ENCODE data around the gene HS6ST3. TPM values are rescaled to one million over a fixed set of nuclear protein-coding genes. Genes with fewer than 3 reads are reported as not detected.

The HS6ST3 gene
- total and polyA plus RNA-seq, 2 experiments from 2014 or later: 2.2 to 2.7 TPM

DNA sequence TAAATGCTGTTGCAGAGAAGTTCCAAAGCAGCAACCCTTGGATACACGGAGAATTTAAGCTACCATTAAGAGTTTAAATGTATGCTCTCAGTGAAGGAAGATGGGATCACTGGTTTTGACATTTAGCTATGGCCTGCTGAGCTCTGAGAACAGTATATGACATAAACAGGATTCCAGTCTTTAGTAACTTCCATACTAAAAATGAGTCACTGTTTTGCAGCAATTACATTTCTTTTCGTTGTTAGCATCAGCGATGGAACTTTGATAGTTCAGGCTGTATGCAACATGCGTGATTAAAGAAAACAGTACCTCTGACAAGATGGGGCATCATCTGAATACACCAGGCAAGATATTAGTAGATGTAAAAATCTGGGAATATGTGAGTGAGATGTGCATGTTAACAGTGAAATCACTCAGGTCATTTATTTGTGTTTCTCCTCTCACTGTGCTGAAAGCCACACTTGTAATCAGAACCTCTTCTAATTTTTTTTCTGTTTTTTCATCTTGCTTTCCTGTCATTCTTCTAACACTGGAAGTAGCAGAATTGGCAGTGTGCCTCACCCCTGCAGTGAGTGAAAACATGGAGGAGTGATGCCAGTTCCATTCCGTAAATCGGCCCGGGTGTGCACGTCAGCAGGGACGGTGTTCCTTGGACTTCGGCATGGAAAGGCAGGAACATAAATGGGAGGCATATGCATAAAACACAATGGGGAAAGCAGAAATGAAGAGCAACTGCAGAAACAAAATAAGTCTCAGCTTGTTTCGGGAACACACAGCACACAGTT lies 542.8 kb downstream of the HS6ST3 start:
- no peaks in the 10 kb centered on the region for H3K79me2 ChIP-seq

DNA sequence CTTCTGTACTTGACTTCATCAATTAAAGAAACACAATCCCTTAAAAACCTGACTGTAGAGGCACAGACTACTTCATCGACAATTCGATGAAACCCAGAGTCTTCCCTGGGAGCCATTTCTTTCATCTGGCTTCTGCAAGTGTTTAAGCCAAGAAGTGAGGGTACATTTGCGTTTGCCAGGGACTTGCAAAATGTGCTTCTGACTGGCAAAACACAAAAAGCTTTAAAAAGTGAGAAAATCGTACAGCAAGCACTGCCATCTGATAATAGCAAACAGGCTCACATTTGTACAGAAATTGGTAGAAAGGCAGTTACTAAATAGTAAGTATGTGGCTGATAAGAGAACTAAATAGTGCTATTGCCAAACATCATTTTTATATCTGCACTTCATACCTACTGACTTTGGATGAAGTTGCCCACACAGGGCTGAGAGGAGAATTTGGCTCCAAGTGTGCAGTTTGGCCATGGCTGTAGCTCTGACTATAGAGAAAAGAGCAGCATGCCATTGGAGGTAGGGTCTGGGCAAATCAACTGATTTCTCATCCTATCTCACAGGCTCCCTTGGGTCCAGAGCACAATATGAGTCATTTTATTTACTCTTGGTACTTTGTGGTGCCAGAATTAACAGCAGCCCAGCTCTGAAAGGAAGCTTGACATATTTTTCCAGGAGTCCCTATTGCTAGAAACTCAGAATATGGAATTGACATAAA lies 546.2 kb downstream of the HS6ST3 start:
- TF ChIP-seq CTCF (IDR thresholded peaks at IDR 0.05; ENCODE audit: poor library complexity) (no peak), EZH2 (IDR thresholded peaks at IDR 0.05; ENCODE audit: borderline replicate concordance) (no peak), EZH2phosphoT487 (IDR thresholded peaks at IDR 0.05; ENCODE audit: low read depth, severe bottlenecking, unreplicated experiment) (no peak)
- WGBS (ENCODE audit: low lambda C conversion rate, missing lambda C conversion rate): 87% methylated on average over 4 of the region's 4 CpGs

More for the DNA sequence above, 542.8 kb downstream of the HS6ST3 start:
- no peak for TF ChIP-seq CTCF (IDR thresholded peaks at IDR 0.05; ENCODE audit: poor library complexity)
- TF ChIP-seq EZH2 (IDR thresholded peaks at IDR 0.05; ENCODE audit: borderline replicate concordance): no peak
- no peak for TF ChIP-seq EZH2phosphoT487 (IDR thresholded peaks at IDR 0.05; ENCODE audit: low read depth, severe bottlenecking, unreplicated experiment)
- H3K9me2 ChIP-seq (replicated peaks; ENCODE audit: insufficient read depth): no peaks in the 10 kb centered on the region
- H3K4me3 ChIP-seq: no peak overlapping the region
- DNase-seq (ENCODE audit: low spot score): no peak
- no peaks in the 10 kb centered on the region for H3K36me3 ChIP-seq (replicated peaks; ENCODE audit: insufficient read depth, low read depth)
- no peak overlapping the region for H3K4me2 ChIP-seq
- H3K27me3 ChIP-seq: no peaks in the 10 kb centered on the region
- no peak overlapping the region for H2AFZ ChIP-seq
- H3K9me3 ChIP-seq (ENCODE audit: low read depth): no peaks in the 10 kb centered on the region
- H3K4me1 ChIP-seq (ENCODE audit: insufficient read depth): peaks cover 5% of the 10 kb centered on the region
- H4K20me1 ChIP-seq (ENCODE audit: insufficient read depth, poor library complexity, severe bottlenecking): no peaks in the 10 kb centered on the region
- WGBS (ENCODE audit: low lambda C conversion rate, missing lambda C conversion rate): 94% methylated on average over 11 of the region's 11 CpGs
- no peak overlapping the region for H3K27ac ChIP-seq

GRCh38 chr13:96637039-96637438 lies 547.1 kb downstream of the HS6ST3 start:
- DNase-seq (ENCODE audit: low spot score): no peak

More for the DNA sequence above, 546.2 kb downstream of the HS6ST3 start:
- Histone ChIP-seq H3K9me2 (replicated peaks; ENCODE audit: insufficient read depth) (no peaks in the 10 kb centered on the region), H3K27ac (no peak overlapping the region), H3K9me3 (ENCODE audit: low read depth) (no peaks in the 10 kb centered on the region), H4K20me1 (ENCODE audit: insufficient read depth, poor library complexity, severe bottlenecking) (no peaks in the 10 kb centered on the region), H3K79me2 (no peaks in the 10 kb centered on the region), H3K27me3 (no peaks in the 10 kb centered on the region), H3K36me3 (replicated peaks; ENCODE audit: insufficient read depth, low read depth) (no peaks in the 10 kb centered on the region), H3K4me2 (no peak overlapping the region), H3K4me1 (ENCODE audit: insufficient read depth) (peaks cover 5% of the 10 kb centered on the region), H2AFZ (no peak overlapping the region), H3K4me3 (no peak overlapping the region)
- no peak for DNase-seq (ENCODE audit: low spot score)

More at GRCh38 chr13:96637039-96637438, 547.1 kb downstream of the HS6ST3 start:
- no peaks in the 10 kb centered on the region for H3K36me3 ChIP-seq (replicated peaks; ENCODE audit: insufficient read depth, low read depth)
- H3K9me3 ChIP-seq (ENCODE audit: low read depth): no peaks in the 10 kb centered on the region
- H3K27me3 ChIP-seq: no peaks in the 10 kb centered on the region
- no peaks in the 10 kb centered on the region for H3K79me2 ChIP-seq
- H3K9me2 ChIP-seq (replicated peaks; ENCODE audit: insufficient read depth): no peaks in the 10 kb centered on the region
- TF ChIP-seq CTCF (IDR thresholded peaks at IDR 0.05; ENCODE audit: poor library complexity) (no peak), EZH2phosphoT487 (IDR thresholded peaks at IDR 0.05; ENCODE audit: low read depth, severe bottlenecking, unreplicated experiment) (no peak), EZH2 (IDR thresholded peaks at IDR 0.05; ENCODE audit: borderline replicate concordance) (no peak)
- peaks cover 5% of the 10 kb centered on the region for H3K4me1 ChIP-seq (ENCODE audit: insufficient read depth)
- no peak overlapping the region for H3K4me3 ChIP-seq
- no peak overlapping the region for H2AFZ ChIP-seq
- H3K27ac ChIP-seq: no peak overlapping the region
- no peaks in the 10 kb centered on the region for H4K20me1 ChIP-seq (ENCODE audit: insufficient read depth, poor library complexity, severe bottlenecking)
- no peak overlapping the region for H3K4me2 ChIP-seq

All from hepatocyte (in vitro differentiated cells).